Measurements from ENCODE around the gene ANKRD1. TPM values are rescaled to one million over a fixed set of nuclear protein-coding genes. Genes with fewer than 3 reads are reported as not detected.
A peak's percentile ranks its signal among the peaks of the same experiment; 100 is the strongest.
"Not testable (repeated sequence)": the region's sequence is repeated elsewhere in the genome, so short reads cannot be mapped to it uniquely, and the experiment has no call there.

ANKRD1 gene
- total RNA-seq, 3 donors from 2014 or later (not counting 1 experiment from before 2014, with no cell fraction given), result not detected

DNA sequence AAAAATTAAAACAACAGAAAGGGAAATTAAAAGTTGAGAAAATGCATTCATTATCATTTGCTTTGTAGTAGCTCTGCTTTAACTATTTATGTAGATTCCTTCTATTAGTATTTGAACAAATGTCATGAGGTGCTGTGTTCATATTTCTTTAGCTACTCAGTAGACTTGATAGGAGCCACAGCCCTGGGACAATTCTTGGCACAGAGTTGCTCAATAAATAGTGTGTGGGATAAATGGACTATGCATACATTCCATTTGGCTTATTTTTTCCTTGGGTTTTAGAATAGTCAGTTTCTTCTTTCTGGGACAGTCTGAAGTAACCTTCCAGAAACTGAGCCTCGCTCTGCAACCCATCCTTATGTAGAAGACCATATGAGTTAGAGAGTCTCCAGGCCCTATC is 35.7 kb downstream of the ANKRD1 start:
- H3K36me3 Mint-ChIP-seq, result peaks cover 29% of the 10 kb centered on the region
- no peaks in the 10 kb centered on the region for H3K4me1 Mint-ChIP-seq
- H3K4me1 ChIP-seq (ENCODE audit: control insufficient read depth, insufficient read depth, low read length), result no peaks in the 10 kb centered on the region
- H3K4me3 ChIP-seq (ENCODE audit: low read length), result no peak overlapping the region
- TF ChIP-seq, protein P1, sequence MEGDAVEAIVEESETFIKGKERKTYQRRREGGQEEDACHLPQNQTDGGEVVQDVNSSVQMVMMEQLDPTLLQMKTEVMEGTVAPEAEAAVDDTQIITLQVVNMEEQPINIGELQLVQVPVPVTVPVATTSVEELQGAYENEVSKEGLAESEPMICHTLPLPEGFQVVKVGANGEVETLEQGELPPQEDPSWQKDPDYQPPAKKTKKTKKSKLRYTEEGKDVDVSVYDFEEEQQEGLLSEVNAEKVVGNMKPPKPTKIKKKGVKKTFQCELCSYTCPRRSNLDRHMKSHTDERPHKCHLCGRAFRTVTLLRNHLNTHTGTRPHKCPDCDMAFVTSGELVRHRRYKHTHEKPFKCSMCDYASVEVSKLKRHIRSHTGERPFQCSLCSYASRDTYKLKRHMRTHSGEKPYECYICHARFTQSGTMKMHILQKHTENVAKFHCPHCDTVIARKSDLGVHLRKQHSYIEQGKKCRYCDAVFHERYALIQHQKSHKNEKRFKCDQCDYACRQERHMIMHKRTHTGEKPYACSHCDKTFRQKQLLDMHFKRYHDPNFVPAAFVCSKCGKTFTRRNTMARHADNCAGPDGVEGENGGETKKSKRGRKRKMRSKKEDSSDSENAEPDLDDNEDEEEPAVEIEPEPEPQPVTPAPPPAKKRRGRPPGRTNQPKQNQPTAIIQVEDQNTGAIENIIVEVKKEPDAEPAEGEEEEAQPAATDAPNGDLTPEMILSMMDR (IDR thresholded peaks at IDR 0.05), result no peak
- H3K27ac ChIP-seq (ENCODE audit: low read length), result no peak overlapping the region
- no peak overlapping the region for H3K4me3 Mint-ChIP-seq
- peaks cover 58% of the 10 kb centered on the region for H3K36me3 ChIP-seq (ENCODE audit: control insufficient read depth, insufficient read depth, low read length)
- no peak for DNase-seq
- H3K27me3 Mint-ChIP-seq (ENCODE audit: low read depth in 2 of 2), result no peaks in the 10 kb centered on the region
- no peaks in the 10 kb centered on the region for H3K9me3 Mint-ChIP-seq
- no peaks in the 10 kb centered on the region for H3K9me3 ChIP-seq (ENCODE audit: control insufficient read depth, insufficient read depth, low read length)
- intact Hi-C loops (cut with micrococcal nuclease), result no loop called here
- WGBS (ENCODE audit: insufficient coverage), result 100% methylated on average over 1 of the region's 1 CpG
- H3K27ac Mint-ChIP-seq, result no peak overlapping the region
- ATAC-seq, result no peak
- H3K27me3 ChIP-seq (ENCODE audit: control insufficient read depth, insufficient read depth, low read length), result no peaks in the 10 kb centered on the region

DNA sequence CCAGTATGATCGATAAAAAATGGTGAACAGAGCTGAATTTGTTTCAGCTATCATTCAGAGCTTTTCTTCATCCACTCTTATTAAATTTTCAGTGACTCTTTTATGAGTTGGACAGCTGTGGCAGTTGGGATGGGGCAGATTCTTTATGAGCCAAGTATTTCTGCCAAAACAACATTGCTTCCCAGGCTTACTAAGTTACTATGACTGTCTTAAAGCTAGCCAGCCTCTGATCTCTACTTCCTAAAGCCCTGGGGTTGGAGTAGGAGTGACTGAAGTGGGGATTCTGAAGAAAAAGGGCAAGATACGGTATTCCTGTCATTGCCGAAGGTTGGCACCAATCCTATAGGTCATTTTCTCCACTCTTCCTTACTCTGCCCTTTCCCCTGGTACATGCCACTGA is 36.5 kb downstream of the ANKRD1 start:
- H3K9me3 Mint-ChIP-seq, result no peaks in the 10 kb centered on the region
- Histone ChIP-seq H3K4me1 (ENCODE audit: control insufficient read depth, insufficient read depth, low read length) (no peaks in the 10 kb centered on the region), H3K27me3 (ENCODE audit: control insufficient read depth, insufficient read depth, low read length) (no peaks in the 10 kb centered on the region), H3K27ac (ENCODE audit: low read length) (no peak overlapping the region), H3K36me3 (ENCODE audit: control insufficient read depth, insufficient read depth, low read length) (peaks cover 58% of the 10 kb centered on the region), H3K4me3 (ENCODE audit: low read length) (no peak overlapping the region), H3K9me3 (ENCODE audit: control insufficient read depth, insufficient read depth, low read length) (no peaks in the 10 kb centered on the region)
- H3K27me3 Mint-ChIP-seq (ENCODE audit: low read depth in 2 of 2), result no peaks in the 10 kb centered on the region
- no peak for DNase-seq
- peaks cover 29% of the 10 kb centered on the region for H3K36me3 Mint-ChIP-seq
- no peak overlapping the region for H3K27ac Mint-ChIP-seq
- 100% methylated on average over 2 of the region's 3 CpGs for WGBS (ENCODE audit: insufficient coverage)
- TF ChIP-seq, protein P1 (IDR thresholded peaks at IDR 0.05), result no peak
- intact Hi-C loops (cut with micrococcal nuclease), result no loop called here
- H3K4me3 Mint-ChIP-seq, result no peak overlapping the region
- no peaks in the 10 kb centered on the region for H3K4me1 Mint-ChIP-seq
- no peak for ATAC-seq

DNA sequence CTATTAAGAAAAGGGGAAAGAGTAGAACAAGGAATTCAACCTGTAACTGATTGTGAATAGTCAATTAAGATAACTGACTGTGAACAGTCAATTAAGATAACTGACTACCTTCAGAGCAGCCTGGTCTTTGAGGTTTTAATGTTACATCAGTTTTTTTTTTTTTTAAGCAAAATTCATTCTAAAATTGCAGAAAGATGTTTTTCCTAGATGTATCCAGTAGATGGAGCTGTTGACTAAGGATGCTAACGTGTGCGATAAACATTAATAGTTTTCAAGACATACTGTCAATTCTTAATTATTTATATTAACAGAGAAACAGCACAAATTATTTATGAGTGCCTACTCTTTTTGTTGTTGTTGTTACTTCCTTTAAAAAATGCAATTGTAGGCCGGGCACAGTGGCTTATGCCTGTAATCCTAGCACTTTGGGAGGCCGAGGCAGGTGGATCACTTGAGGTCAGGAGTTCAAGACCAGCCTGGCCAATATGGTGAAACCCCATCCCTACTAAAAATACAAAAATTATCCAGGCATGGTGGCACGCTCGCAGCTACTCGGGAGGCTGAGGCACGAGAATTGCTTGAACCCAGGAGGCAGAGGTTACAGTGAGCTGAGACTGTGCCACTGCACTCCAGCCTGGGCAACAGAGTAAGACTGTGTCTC is 40.7 kb downstream of the ANKRD1 start:
- DNase-seq, result peak in 1 of 2 donors; percentile 69
- ATAC-seq, result peak; percentile 64 to 85 (median 64)
- H3K27me3 Mint-ChIP-seq (ENCODE audit: low read depth in 2 of 2); H3K36me3 Mint-ChIP-seq; H3K27ac ChIP-seq (ENCODE audit: low read length); H3K4me1 ChIP-seq (ENCODE audit: control insufficient read depth, insufficient read depth, low read length); H3K4me3 ChIP-seq (ENCODE audit: low read length); H3K9me3 Mint-ChIP-seq; H3K4me1 Mint-ChIP-seq; H3K27me3 ChIP-seq (ENCODE audit: control insufficient read depth, insufficient read depth, low read length); H3K27ac Mint-ChIP-seq; H3K9me3 ChIP-seq (ENCODE audit: control insufficient read depth, insufficient read depth, low read length); H3K4me3 Mint-ChIP-seq: not testable (repeated sequence)
- intact Hi-C loops (cut with micrococcal nuclease), result loop anchor here (1.0 kb wide), 1 partner anchor 371 kb away; no protein-coding TSS in a partner anchor
- H3K36me3 ChIP-seq (ENCODE audit: control insufficient read depth, insufficient read depth, low read length), result peaks cover 49% of the 10 kb centered on the region
- WGBS (ENCODE audit: insufficient coverage), result 100% methylated on average over 6 of the region's 8 CpGs
- TF ChIP-seq, protein P1 (IDR thresholded peaks at IDR 0.05), result peak; percentile 74

DNA sequence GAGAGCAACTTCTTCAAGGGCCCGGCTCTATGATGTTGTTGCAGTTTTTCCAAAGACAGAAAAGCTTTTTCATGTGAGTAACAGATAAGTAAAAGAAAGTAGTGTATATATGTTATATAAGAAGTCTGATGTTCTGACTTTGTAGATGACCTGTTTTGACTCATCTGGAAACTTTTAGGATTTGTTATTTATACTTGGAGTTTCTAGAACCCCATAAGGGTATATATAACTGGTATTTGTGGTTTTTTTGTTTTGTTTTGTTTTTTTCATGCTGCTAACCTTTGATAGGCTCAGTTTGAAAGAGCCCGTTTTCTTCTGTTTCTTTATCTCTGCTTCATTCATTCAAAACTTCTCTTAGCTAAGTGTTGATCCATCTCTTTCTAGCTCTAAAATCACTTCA is 41.8 kb downstream of the ANKRD1 start:
- TF ChIP-seq, protein P1 (IDR thresholded peaks at IDR 0.05), result no peak
- H3K4me3 Mint-ChIP-seq, result no peak overlapping the region
- H3K36me3 Mint-ChIP-seq, result peaks cover 9% of the 10 kb centered on the region
- H3K4me3 ChIP-seq (ENCODE audit: low read length), result no peak overlapping the region
- no peaks in the 10 kb centered on the region for H3K9me3 Mint-ChIP-seq
- intact Hi-C loops (cut with micrococcal nuclease), result no loop called here
- no peaks in the 10 kb centered on the region for H3K9me3 ChIP-seq (ENCODE audit: control insufficient read depth, insufficient read depth, low read length)
- no peak for DNase-seq
- H3K27ac Mint-ChIP-seq, result no peak overlapping the region
- no peak overlapping the region for H3K27ac ChIP-seq (ENCODE audit: low read length)
- H3K36me3 ChIP-seq (ENCODE audit: control insufficient read depth, insufficient read depth, low read length), result peaks cover 42% of the 10 kb centered on the region
- 87% methylated on average over 1 of the region's 2 CpGs for WGBS (ENCODE audit: insufficient coverage)
- H3K4me1 ChIP-seq (ENCODE audit: control insufficient read depth, insufficient read depth, low read length), result no peaks in the 10 kb centered on the region
- ATAC-seq, result no peak
- no peaks in the 10 kb centered on the region for H3K27me3 ChIP-seq (ENCODE audit: control insufficient read depth, insufficient read depth, low read length)
- H3K27me3 Mint-ChIP-seq (ENCODE audit: low read depth in 2 of 2), result no peaks in the 10 kb centered on the region
- peaks cover 0 to 3% of the 10 kb centered on the region in 2 donors for H3K4me1 Mint-ChIP-seq

Measured in natural killer cell (primary cell).